ENCODE data around the gene CDC42EP5. TPM values are rescaled to one million over a fixed set of nuclear protein-coding genes. Genes with fewer than 3 reads are reported as not detected.

Gene CDC42EP5
- polyA plus RNA-seq, 1 of the 3 experiments (the other 2 are of a cell fraction) = 13.5 TPM

DNA sequence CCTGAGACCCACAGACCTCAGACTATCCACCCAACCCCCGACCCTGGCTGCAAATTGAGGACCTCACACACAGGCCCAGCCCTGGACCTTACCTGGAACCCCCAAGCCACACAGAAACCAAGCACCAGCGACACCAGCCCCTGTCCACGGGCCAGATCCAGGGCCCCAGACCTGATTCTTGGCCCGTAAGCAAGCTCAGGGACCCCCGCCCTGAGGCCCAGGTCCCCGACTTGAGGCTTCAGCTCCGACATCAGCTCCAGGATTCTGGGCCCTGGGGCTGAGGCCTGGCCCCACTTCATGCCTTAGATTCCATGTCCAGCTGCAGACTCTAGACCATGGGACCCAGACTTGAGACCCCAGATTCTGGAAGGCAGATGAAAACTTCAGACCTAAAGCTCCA, 51.6 kb downstream of the CDC42EP5 start:
- Histone ChIP-seq H3K79me2 (ENCODE audit: insufficient read depth) (no peaks in the 10 kb centered on the region), H4K20me1 (ENCODE audit: insufficient read depth) (no peaks in the 10 kb centered on the region), H3F3A (replicated peaks; ENCODE audit: insufficient read depth) (peaks cover 5% of the 10 kb centered on the region), H3K36me3 (replicated peaks in 1 of 2; ENCODE audit: control insufficient read depth in 1 of 2, insufficient read depth in 2 of 2, low read length in 1 of 2) (no peaks in the 10 kb centered on the region), H3K9ac (no peak overlapping the region), H3K9me2 (no peaks in the 10 kb centered on the region), H3K27me3 (ENCODE audit: insufficient read depth) (peaks cover 91% of the 10 kb centered on the region), H3K27ac (ENCODE audit: low read depth in 2 of 2, low read length in 1 of 2) (no peak overlapping the region), H3K9me3 (no peaks in the 10 kb centered on the region), H3K4me2 (no peak overlapping the region), H2AFZ (ENCODE audit: low read depth) (no peak overlapping the region), H3K4me1 (ENCODE audit: control insufficient read depth in 1 of 2, insufficient read depth in 2 of 2, low read depth in 1 of 2, low read length in 1 of 2) (no peaks in the 10 kb centered on the region), H3K4me3 (ENCODE audit: low read depth in 2 of 2, low read length in 1 of 2) (no peak overlapping the region)
- DNase-seq = no peak
- CTCF ChIA-PET = interaction anchor here (1.2 to 4.0 kb wide), 2 partner anchors 9 to 30 kb away, joined by 5 to 19 read pairs; no protein-coding TSS in a partner anchor
- 25% methylated on average over 6 of the region's 7 CpGs for WGBS (ENCODE audit: low lambda C conversion rate)
- TF ChIP-seq POLR2AphosphoS5 (IDR thresholded peaks at IDR 0.05; ENCODE audit: low read depth, low read length) (no peak), ELF1 (IDR thresholded peaks at IDR 0.05) (no peak), JUND (IDR thresholded peaks at IDR 0.05) (no peak), TEAD4 (IDR thresholded peaks at IDR 0.05; ENCODE audit: borderline replicate concordance, insufficient read depth) (no peak), SIN3A (IDR thresholded peaks at IDR 0.05; ENCODE audit: borderline replicate concordance, low read depth, low read length) (no peak), RFX5 (IDR thresholded peaks at IDR 0.05; ENCODE audit: low read length) (no peak)
- POLR2A ChIA-PET = interaction anchor here (1.3 kb wide), 1 partner anchor 32 kb away, joined by 4 read pairs; no protein-coding TSS in a partner anchor

GRCh38 chr19:54421169-54421516, 52.0 kb downstream of the CDC42EP5 start:
- H3K9me2 ChIP-seq = no peaks in the 10 kb centered on the region
- ChIA-PET POLR2A (interaction anchor here (1.3 kb wide), 1 partner anchor 33 kb away, joined by 4 read pairs; no protein-coding TSS in a partner anchor), CTCF (interaction anchor here (1.2 to 4.0 kb wide), 2 partner anchors 10 to 30 kb away, joined by 5 to 19 read pairs; no protein-coding TSS in a partner anchor)
- H3K9me3 ChIP-seq = no peaks in the 10 kb centered on the region
- no peak overlapping the region for H3K4me3 ChIP-seq (ENCODE audit: low read depth in 2 of 2, low read length in 1 of 2)
- no peaks in the 10 kb centered on the region for H3K36me3 ChIP-seq (replicated peaks in 1 of 2; ENCODE audit: control insufficient read depth in 1 of 2, insufficient read depth in 2 of 2, low read length in 1 of 2)
- no peak overlapping the region for H2AFZ ChIP-seq (ENCODE audit: low read depth)
- no peak overlapping the region for H3K27ac ChIP-seq (ENCODE audit: low read depth in 2 of 2, low read length in 1 of 2)
- H3F3A ChIP-seq (replicated peaks; ENCODE audit: insufficient read depth) = peaks cover 5% of the 10 kb centered on the region
- no peak for TF ChIP-seq FOSL2 (IDR thresholded peaks at IDR 0.05; ENCODE audit: borderline replicate concordance, low read depth)
- TF ChIP-seq GATA2 (CRISPR knock-in tag; IDR thresholded peaks at IDR 0.05) = no peak
- TF ChIP-seq, protein P1, sequence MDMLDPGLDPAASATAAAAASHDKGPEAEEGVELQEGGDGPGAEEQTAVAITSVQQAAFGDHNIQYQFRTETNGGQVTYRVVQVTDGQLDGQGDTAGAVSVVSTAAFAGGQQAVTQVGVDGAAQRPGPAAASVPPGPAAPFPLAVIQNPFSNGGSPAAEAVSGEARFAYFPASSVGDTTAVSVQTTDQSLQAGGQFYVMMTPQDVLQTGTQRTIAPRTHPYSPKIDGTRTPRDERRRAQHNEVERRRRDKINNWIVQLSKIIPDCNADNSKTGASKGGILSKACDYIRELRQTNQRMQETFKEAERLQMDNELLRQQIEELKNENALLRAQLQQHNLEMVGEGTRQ (IDR thresholded peaks at IDR 0.05; ENCODE audit: borderline replicate concordance, low read depth, low read length) = no peak
- no peak for TF ChIP-seq MEF2A (IDR thresholded peaks at IDR 0.05; ENCODE audit: borderline replicate concordance, low read depth)
- TF ChIP-seq ELF1 (IDR thresholded peaks at IDR 0.05) = no peak
- TF ChIP-seq, protein P2, sequence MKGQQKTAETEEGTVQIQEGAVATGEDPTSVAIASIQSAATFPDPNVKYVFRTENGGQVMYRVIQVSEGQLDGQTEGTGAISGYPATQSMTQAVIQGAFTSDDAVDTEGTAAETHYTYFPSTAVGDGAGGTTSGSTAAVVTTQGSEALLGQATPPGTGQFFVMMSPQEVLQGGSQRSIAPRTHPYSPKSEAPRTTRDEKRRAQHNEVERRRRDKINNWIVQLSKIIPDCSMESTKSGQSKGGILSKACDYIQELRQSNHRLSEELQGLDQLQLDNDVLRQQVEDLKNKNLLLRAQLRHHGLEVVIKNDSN (IDR thresholded peaks at IDR 0.05; ENCODE audit: borderline replicate concordance, low read depth) = no peak
- no peaks in the 10 kb centered on the region for H3K79me2 ChIP-seq (ENCODE audit: insufficient read depth)
- H3K9ac ChIP-seq = no peak overlapping the region
- peaks cover 91% of the 10 kb centered on the region for H3K27me3 ChIP-seq (ENCODE audit: insufficient read depth)
- no peaks in the 10 kb centered on the region for H4K20me1 ChIP-seq (ENCODE audit: insufficient read depth)
- H3K4me2 ChIP-seq = no peak overlapping the region
- no peaks in the 10 kb centered on the region for H3K4me1 ChIP-seq (ENCODE audit: control insufficient read depth in 1 of 2, insufficient read depth in 2 of 2, low read depth in 1 of 2, low read length in 1 of 2)
- DNase-seq = no peak
- WGBS (ENCODE audit: low lambda C conversion rate) = 6% methylated on average over 9 of the region's 9 CpGs
